Raji (cell line): ENCODE data around the gene CCDC9B.

Source experiments
- POLR2A ChIP-seq: IDR thresholded peaks from 2 replicates; pipeline ENCODE4 v1.6.1; 2011; ENCODE audit warnings: low read depth, low read length, control low read depth; ENCODE audit not compliant: insufficient read depth

CCDC9B gene

DNA sequence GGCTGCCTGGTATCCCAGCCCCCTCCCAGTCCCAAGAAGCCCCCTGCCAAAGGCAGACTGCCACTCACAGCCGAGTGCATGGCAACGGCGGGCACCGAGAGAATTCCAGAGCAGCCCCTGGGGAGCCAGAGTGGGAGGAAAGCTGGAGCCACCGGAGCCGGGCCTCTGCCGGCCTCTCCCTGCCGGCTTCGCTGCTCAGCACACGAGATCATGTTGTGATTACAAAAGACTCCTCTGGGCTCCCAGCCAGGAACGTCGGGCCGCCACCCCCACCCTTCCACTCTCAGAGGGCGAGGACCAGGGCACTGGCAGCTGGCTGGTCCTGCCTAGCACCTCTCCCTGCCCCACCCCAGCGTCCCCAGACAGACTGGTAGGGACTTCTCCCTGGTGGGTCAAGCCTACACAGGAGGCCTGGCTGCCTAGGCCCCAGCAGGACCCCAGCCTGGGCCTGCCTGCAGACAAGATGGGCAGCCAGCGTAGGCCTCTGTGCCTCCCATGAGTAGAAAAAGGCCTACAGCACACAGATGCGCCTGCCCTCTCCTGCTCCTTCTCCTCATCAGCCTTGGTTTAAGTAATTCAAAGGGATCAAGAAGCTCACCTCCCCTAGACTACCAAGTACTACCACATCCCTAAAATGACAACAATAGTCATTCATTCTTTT, at the start of gene CCDC9B:
CCDC9B (minus strand) TSS at position 200 of the 661 bp plus-strand sequence; CDS start at position 80, 120 bp downstream.
- no peak for TF ChIP-seq POLR2A

DNA sequence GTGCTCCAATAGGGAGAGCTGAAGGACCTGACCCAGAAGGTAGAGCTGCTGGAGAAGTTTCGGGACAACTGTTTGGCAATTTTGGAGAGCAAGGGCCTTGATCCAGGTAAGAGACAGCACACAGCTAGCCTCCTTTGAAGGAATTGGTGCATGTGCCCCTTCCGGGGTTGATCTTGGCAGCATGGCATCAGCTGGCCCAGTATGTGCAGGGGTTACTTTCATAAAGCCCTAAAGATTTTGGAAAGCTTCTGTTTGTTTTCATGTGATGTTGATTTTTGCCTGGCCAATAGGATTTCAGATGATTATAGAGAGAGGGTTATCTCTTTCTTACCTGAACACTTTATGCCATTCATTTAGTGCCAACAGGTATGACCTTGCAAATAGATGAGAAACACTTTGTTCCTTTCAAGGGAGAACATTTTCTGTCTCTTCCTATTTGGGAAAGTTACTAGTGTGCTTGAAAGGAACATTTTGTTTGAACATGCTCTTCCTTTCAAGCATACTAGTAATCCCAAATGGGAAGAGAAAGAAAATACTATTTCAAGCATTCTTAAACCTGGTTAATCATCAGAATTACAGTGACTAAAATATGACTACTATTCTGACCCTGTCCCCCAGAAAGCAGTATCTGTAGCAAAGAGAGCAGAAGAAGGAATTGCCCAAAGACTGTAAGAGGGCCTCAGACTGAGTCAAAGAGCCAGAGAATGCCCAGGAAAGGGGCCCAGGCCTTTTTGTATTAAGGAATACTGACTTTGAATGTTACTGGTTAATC, 49.3 kb upstream of the CCDC9B start:
- TF ChIP-seq POLR2A = no peak

DNA sequence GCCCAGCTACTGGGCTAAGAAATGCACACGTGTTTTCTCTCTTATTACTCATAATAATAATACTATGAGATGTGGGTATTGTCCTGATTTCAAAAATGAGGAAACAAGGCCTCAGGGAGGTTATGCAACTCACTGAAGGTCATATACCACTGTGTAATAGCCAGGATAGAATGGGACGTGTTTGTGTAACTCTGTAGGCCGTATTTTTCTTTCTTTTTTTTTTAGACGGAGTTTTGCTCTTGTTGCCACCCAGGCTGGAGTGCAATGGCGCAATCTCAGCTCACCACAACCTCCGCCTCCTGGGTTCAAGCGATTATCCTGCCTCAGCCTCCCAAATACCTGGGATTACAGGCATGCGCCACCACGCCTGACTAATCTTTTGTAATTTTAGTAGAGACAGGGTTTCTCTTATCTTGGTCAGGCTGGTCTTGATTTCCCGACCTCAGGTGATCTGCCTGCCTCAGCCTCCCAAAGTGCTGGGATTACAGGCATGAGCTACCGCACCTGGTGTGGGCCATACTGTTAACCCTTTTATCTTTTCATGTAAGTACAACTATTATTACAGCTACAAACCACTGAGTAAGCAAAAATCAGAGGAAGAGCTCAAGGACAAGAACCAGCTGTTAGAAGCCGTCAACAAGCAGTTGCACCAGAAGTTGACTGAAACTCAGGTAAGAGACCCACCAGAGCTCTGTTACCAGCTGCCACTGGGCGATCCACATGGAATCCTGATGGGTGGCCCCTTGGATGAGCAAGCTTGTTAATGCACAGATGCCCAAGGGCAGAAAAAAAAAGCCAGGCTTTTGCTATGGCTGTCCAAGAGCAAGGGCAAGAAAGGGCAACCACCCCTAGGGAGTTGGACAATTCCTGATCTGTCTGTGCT, 48.4 kb upstream of the CCDC9B start:
- TF ChIP-seq POLR2A = no peak

DNA sequence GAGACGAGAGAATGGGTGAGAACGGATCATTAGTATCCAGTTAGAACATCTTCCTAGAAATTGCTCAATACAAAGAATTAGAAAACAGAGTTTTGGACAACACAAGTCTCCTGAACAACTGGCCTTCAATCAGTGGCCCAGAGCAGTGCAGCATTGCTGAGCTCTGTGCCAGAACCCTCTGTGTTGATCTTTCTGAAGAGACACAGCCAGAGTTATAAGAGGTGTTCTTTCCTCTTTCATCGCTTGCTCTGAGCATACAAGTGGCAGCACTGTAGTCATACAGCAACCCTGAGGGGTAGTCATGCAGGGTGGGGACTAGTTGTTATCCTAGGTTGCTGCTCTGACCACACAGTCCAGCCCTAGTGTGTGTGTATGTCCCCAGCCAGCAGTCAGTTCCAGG, 45.7 kb upstream of the CCDC9B start:
- no peak for TF ChIP-seq POLR2A

DNA sequence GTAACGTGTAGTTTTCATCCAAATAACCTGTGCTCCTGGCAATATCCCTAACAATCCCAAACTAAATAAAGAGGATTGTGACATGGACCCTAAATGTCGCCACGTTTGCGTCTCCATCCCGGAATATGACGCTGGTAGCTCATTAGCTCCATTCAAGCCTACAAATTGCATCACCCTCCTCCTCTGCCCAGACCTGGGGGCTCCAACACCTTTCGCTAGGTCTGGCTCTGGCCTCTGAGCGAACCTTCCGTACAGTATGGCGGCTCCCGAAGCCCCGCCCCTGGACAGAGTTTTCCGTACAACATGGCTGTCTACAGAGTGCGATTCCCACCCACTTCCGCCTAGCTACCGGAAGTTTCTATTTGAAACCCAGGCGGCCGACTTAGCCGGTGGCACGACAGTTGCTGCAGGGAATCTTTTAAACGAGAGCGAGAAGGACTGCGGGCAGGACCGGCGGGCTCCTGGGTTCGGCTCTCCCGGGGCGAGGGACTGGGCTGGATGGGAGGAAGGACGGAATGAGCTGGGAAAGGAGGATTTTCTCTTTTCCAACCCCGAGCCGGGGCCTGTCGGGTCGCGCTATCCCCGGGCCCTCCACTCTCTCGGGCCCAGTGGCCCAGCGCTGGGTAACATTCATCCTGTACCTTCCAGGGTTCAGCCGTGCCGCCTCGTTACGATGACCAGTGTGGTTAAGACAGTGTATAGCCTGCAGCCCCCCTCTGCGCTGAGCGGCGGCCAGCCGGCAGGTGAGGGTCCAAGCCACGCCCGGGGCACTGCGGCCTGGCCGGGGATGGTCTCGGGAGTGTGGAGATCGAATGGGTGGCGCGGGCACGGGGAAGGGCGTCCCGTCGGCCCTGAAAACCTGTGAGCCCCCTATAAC, 42.1 kb upstream of the CCDC9B start, which contains the start of gene KNSTRN:
KNSTRN (plus strand) TSS at position 142 of the 877 bp plus-strand sequence; CDS start at position 257, 115 bp downstream.
- TF ChIP-seq POLR2A = peak; percentile 73

DNA sequence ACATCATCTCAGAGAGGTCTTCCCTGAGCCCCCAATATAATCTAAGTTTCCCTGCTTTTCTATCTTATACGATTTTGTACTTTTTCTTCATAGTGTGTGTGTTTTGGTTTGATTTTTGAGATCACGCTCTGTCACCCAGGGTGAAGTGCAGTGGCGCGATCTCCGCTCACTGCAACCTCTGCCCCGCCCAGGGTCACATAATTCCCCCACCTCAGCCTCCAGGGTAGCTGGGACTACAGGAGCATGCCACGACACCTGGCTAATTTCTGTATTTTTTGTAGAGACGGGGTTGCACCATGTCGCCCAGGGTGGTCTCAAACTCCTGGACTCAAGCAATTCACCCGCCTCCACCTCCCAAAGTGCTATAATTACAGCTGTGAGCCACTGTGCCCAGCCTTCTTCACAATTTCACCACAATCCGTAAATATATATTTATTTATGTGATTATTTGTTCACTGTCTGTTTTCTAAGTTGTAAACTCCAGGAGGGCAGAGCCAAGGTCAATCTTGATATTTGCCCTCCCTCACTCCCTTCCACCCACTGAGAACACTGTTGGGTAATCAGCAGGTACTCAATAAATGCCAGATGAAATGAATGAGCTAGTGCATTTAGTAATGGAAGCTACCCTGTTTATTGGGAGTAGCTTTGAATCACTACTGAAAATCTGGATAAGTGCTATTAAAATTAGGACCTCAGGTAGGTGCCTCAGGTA, 41.2 kb upstream of the CCDC9B start:
- no peak for TF ChIP-seq POLR2A

DNA sequence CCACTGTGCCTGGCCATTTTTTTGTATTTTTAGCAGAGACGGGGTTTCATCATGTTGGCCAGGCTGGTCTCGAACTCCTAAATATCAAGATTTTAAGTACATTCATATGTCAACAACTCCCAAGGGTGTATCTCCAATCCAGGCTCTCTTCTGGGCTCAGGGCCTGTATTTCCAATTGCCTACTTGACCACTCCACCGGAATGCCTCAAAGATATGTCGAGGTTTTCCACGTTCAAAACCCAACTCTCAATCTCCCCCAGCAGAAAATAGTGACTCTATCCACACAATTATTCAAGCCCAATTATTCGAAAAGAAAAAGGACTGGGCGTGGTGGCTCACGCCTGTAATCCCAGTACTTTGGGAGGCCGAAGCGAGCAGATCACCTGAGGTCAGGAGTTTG, 39.9 kb upstream of the CCDC9B start:
- TF ChIP-seq POLR2A = no peak

DNA sequence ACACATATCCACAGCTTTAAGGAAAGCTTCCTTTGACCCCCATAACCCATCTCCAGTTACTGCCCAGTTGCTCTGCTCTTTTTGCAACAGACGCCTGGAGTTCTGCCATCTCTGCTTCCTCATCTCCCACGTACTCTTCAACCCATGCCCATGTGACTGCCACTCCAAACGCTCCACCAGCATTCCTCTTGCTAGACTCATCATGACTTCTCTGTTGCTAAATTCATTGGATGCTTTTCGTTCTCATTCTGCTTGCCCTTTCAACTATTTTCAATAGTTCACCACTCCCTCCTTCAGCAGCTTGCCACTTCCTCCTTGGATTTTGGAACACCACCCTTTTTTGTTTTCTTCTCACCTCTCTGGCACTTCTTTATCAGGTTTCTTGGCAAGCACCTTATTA, 39.1 kb upstream of the CCDC9B start:
- TF ChIP-seq POLR2A = no peak

DNA sequence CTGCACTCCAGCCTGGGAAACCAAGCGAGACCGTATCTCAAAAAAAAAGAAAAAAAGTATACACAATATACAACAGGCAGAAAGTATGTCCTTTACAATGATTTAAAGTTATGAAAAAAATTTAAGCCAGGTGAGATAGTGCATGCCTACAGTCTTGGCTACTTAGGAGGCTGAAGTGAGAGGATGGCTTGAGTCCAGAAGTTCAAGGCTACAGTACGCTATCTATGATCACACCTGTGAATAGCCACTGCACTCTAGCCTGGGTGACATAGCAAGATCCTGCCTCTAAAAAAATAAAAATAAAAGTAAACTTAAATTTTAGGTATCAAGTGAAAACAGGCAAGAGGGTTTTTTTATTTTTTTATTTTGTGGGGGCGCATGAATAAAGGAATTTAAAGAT, 38.6 kb upstream of the CCDC9B start:
- no peak for TF ChIP-seq POLR2A

DNA sequence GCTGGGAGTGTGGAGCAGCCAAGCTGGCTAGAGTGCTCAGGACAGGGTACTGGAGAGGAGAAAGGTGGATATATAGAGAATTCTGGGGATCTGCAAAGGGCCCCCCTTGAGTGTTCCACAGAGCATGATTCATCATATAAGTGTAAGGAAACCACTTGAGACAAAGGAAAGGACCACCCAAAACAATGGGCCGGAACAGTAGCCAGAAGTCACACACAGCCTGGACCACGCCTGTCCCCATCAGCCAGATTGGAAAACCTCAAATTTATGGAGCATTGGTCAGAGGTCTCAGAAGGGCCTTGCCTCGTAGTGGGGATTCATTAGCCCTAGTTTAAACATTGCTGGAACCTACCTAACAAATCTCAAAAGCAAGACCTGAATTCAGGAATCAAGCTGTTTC, 36.9 kb upstream of the CCDC9B start:
- no peak for TF ChIP-seq POLR2A

DNA sequence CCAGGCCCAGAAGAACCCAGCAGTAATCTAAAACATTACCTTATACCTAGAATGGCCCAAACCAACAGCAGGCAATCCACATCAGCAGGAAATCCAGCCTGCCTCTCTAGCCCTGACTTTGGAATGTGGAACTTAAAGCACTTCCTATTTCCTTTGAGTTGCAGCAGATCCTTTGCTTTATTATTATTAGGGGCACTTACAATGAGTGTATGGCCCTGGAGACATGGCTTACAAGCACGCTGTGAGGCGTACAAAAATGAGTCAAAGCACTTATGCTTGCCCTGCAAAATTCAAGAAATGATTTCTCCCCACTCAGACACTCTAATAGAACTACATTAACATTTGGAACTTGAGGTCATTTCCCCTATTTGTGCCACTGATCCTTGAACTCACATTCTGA, 32.2 kb upstream of the CCDC9B start:
- TF ChIP-seq POLR2A = no peak

DNA sequence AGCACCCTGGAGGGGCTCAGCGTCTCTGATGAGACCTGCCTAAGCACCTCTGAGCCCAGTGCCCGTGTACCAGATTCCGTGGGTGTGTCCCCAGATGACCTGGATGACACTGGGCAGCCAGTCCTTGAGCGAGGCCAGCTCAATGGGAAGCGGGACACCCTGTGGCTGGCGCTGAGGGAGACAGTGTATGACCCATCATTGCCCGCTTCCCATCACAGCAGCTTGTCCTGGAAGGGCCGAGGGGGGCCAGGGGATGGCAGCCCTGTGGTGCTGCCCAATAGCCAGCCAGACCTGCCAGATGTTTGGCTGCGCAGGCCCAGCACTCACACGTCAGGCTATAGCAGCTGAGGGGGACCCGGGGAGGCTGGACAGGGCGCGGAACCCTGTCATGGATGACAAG, 29.2 kb upstream of the CCDC9B start:
- TF ChIP-seq POLR2A = no peak

DNA sequence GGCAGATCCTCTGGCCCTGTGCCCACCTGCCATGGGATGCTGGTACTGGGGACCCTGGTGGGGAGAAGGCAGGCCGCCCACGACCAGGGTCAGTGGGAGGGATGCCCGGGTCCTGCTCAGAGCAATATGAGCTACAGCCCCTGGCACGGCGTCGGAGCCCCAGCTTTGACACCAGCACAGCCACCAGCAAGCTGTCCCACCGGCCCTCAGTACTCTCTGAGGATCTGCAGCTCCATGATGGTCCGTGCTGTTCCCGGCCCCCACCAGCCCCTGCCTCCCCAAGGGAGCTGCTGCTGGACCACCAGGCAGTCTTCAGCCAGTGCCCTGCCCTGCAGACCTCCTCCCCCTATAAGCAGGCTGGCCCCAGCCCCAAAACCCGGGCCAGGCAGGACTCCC, 28.7 kb upstream of the CCDC9B start:
- no peak for TF ChIP-seq POLR2A

DNA sequence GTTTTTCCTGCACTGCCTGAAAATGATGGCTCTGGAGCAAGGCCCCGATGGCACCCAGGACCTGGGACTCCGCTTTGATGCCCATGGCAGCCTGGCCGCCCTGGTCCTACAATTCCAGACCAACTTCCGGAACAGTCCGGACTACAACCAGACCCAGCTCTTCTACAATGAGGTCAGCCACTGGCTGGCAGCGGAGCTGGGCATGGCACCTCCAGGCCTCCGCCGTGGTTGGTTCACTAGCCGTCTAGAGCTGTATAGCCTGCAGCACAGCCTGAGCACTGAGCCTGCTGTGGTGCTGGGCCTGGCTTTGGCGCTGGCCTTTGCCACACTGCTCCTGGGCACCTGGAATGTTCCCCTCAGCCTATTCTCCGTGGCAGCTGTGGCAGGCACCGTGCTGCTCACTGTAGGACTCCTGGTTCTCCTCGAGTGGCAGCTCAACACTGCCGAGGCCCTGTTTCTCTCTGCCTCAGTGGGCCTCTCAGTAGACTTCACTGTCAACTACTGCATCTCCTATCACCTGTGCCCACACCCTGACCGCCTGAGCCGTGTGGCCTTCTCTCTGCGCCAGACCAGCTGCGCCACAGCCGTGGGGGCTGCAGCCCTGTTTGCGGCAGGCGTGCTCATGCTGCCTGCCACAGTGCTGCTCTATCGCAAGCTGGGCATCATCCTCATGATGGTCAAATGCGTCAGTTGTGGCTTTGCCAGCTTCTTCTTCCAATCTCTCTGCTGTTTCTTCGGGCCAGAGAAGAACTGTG, 28.2 kb upstream of the CCDC9B start:
- TF ChIP-seq POLR2A = no peak
